ENCODE measurements around the gene TRRAP.
"Not testable (repeated sequence)": the region's sequence is repeated elsewhere in the genome, so short reads cannot be mapped to it uniquely, and the experiment has no call there.

TRRAP gene

DNA sequence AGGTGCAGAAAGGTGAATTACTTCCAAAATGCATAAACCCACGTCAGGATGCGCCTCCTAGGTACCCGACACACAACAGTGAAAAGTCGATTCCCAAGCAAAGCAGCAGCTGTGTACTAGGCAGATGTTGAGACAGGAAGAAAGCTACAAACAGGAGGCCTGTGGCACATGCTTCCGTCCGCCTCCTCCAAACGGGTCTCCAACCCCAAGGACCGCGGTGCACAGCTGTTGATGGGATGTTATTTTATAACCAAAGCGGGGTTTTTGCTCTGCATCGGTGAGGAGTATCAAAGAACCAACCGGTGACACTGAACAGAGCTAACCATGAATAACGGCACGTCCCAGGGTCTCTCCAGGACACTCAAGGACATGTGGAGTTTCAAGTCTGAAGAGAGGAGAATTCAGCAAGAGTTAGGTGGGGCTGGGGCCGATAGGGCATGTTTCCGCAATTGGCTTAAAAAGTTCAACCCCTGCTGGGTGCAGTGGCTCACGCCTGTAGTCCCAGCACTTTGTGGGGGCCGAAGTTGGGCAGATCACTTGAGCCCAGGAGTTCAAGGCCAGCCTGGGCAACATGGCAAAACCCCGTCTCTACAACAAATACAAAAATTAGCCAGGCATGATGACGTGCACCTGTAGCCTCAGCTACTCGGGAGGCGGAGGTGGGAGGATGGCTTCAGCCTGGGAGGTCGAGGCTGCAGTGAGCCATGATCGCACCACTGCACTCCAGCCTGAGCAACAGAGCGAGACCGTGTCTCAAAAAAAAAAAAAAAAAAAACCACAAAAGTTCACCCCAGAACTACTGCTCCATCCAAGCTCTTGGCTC is 157.6 kb downstream of the TRRAP start:
- no peak for FAIRE-seq

- no peak for FAIRE-seq
These were observed 158.3 kb downstream of the TRRAP start for GRCh38 chr7:99036546-99037111.

DNA sequence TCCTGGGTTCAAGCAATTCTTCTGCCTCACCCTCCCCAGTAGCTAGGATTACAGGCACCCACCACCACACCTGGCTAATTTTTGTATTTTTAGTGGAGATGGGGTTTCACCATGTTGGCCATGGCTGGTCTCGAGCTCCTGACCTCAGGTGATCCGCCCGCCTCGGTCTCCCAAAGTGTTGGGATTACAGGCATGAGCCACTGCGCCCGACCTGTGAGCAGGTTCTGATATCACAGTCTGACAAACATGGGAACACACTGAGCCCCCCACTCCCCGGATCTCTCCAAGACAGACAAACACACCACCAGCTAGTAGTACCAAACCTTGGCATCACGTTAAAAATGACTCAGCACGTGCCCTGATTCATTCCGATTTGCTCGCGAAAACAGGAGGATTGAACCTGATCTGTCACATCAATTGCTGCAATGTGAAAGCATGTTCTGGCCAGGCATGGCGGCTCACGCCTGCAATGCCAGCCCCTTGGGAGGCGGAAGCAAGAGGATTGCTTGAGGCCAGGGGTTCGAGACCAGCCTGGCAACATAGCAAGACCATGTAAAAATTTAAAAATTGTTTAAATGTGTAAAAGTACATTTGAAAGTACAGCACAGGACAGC is 159.1 kb downstream of the TRRAP start:
- FAIRE-seq: no peak

- FAIRE-seq: no peak
These were observed 159.9 kb downstream of the TRRAP start for GRCh38 chr7:99038086-99038855.

- no peak for FAIRE-seq
These were observed 161.1 kb downstream of the TRRAP start for GRCh38 chr7:99039384-99039891.

- FAIRE-seq: no peak
These were observed 162.0 kb downstream of the TRRAP start for GRCh38 chr7:99040104-99040958.

DNA sequence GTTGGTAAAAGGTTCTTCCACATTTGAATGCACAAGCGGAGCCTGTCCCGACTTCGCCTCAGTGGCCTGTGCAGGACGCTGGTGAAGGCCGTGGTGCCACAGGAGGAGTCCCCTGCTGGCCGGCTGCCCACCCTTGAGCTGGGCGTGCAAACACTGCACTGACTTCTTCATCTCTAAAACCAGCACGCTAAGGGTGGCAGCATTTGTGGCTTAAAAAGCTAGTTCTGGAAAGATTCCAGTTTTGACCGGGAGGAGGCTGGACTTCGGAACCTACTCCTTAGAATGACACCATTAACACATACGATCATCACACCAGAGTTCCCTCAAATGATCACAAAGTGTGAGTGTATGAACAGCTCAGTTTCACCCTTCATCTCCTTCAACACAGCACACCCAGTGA is 163.2 kb downstream of the TRRAP start:
- peak; percentile 58 for FAIRE-seq

DNA sequence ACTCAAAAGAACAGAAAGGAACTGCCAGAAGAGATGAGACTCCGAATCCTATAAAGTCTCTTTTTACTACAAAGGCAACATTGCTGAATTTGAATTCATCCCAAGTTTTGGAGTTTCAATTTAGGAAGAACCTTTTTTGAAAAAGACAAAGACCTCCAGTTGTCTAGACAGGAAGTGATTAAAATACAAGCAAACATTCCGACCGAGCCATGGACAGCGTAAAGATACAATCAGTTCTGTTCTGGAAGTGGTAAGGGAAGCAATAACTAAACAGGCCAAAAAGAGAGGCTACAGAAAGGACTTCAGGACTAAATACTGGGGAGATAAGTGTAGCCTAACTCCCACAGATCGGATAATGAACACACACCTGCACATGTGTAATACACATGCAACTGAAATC is 164.6 kb downstream of the TRRAP start:
- FAIRE-seq: no peak

- not testable (repeated sequence) for FAIRE-seq
These were observed 166.5 kb downstream of the TRRAP start for GRCh38 chr7:99044858-99045257.

GRCh38 chr7:99046262-99046661 is 167.9 kb downstream of the TRRAP start:
- not testable (repeated sequence) for FAIRE-seq

DNA sequence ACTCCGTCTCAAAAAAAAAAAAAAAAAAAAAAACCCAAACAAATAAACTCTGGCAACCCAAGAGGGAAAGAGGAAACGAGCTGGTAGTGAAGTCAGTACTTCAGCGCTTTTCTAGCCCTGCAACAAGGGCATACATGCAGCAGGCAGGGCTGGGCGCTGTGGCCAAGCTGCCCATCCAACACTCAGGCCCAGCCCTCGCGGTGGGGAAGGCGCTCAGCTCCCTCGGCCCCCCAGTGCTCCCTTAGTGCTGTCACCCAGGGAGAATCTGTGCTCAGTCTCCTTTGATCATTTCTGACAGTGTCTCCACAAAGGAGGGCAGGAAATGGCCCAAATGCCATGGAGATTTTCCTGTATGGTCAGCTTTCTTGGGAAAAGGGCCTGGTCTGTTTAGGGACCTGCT is 168.4 kb downstream of the TRRAP start:
- FAIRE-seq: no peak

- FAIRE-seq: no peak
These were observed 169.3 kb downstream of the TRRAP start for GRCh38 chr7:99047526-99048077.

GRCh38 chr7:99050971-99051370 is 172.6 kb downstream of the TRRAP start:
- no peak for FAIRE-seq

DNA sequence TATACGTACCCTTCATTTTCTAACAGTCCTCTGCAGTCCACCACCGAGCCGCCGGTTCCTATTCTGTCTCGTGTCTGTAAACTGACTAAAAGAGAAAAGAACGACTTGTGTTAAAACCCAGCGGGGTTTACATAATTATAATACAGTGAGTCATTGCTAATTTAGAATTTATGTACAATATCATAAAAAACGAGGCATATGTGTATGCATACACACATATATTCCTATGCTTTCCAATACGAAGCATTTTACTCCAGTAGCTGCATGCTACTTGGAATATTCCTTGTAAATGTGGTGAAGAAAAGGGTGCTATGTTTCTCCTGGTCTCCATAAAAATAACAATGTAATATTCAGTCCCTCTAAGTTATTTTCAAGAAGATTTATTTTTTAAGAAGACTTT is 176.4 kb downstream of the TRRAP start:
- no peak for FAIRE-seq

DNA sequence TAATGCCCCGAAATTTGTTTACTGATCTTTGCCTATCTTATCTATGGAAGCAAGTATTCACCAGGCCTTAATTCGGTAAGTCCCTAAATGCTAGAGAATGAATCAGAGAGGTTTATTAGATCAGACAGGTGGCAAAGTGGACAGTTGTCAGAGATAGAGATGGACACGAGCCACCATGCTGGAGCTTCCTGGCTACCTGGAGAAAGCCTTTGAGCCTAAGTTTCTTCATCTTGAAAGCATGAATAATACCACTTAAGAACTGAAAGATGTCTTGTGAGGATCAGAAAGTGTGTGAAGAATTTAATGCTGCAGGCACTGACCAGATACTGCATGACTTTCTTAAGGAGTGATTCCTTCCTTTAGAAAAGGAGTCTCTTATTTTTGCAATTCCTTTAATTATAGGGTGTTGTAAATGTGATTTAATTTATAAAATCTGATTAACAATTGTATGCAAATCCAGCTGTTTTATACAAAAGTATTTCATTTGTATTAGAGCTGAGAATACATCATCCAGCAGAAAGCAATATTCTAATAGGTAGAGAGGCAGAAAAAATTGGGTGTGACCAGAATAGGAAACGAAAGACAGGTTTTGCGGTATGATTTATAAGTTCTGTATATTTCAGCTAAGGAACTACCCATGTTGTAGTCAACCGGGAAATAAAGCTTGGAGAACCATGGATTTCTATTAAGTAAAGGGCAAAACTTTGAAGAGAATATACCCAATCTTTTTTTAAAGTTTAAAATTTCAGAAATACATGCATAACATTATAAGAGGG is 182.9 kb downstream of the TRRAP start:
- FAIRE-seq: no peak

All from islet of Langerhans (tissue), 1 donor.